Measurements from ENCODE around the gene NAA50.

The NAA50 gene

GRCh38 chr3:113685124-113685523 lies 60.9 kb downstream of the NAA50 start:
- no peak for DNase-seq (ENCODE audit: low spot score)

DNA sequence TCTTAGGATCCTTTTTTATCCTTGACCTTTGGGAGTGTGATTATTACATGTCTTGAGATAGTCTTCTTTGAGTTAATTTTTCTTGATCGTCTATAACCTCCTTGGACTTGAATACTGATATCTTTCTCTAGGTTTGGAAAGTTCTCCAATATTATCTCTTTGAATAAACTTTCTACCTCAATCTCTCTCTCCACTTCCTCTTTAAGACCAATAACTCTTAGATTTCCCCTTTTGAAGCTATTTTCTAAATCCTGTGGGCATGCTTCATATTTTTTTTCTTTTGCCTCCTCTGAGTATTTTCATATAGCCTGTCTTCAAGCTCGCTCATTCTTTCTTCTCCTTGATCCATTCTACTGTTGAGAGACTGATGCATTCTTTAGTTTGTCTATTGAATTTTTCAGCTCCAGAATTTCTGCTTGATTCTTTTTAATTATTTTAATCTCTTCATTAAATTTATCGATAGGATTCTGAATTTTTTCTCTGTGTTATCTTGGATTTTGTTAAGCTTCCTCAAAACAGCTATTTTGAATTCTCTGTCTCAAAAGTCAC lies 61.7 kb downstream of the NAA50 start:
- no peak for DNase-seq (ENCODE audit: low spot score)

- DNase-seq (ENCODE audit: low spot score) = no peak
Observed at GRCh38 chr3:113678773-113679172, 67.3 kb downstream of the NAA50 start.

DNA sequence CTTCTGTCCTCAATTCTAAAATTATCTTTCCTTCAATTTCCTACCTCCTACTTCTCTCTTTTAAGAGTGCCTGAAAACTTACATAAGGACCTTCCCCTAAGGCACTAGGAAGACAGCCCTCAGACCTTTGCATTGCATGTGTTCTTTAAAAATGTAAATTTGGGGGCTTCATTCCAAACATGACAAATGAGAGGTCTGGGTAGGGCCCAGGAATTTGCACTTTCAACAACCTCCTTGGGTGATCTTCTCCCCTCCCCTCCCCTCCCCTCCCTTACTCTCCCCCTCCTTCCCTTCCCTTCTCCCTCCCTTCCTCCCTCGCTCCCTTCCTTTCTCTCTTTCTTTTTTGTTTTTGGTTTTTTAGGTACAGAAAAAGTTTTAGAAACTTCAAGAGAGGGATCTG lies 68.3 kb downstream of the NAA50 start:
- DNase-seq (ENCODE audit: low spot score) = no peak

DNA sequence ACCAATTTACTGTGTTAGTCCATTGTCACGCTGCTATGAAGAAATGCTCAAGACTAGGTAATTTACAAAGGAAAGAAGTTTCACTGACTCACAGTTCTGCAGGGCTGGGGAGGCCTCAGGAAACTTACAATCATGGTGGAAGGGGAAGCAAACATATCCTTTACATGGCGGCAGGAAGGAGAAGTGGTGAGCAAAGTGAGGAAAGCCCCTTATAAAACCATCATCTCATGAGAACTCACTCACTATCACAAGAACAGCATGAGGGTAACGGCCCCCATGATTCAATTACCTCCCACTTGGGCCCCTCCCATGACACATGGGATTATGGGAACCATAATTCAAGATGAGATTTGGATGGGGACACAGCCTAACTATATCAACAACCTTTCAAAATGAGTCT lies 69.8 kb downstream of the NAA50 start:
- no peak for DNase-seq (ENCODE audit: low spot score)

- DNase-seq (ENCODE audit: low spot score) = no peak
Observed at GRCh38 chr3:113673593-113673992, 72.5 kb downstream of the NAA50 start.

DNA sequence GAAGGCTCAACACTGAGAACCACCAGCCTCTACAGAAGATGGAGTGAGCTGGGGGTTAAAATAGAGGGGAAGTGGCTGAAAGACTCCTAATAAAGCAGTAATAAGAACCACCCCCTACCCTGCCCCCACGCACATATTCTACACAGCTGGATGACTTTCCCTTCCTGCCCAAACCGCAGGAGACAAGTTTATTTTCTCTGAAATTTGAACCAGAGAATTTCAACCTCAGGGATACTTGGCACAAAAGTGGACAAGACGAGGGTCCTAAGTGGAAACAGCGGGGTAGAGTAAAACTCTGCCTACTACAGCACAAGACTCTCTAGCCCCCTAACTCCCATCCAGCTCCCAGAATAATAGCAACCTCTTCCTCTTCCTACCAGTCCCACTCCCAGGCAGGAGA lies 78.0 kb downstream of the NAA50 start:
- peak; percentile 17 for DNase-seq (ENCODE audit: low spot score)

Data from AG08396 (cell line).